Measurements from ENCODE around the gene PER1.

- peak in 2 of 4 experiments; percentile 36 to 61 for TF ChIP-seq CTCF (IDR thresholded peaks at IDR 0.05)
- no peak for TF ChIP-seq POLR2AphosphoS5 (IDR thresholded peaks at IDR 0.05)
- no peak for TF ChIP-seq EP300 (IDR thresholded peaks at IDR 0.05)
- no peak for TF ChIP-seq POLR2A (IDR thresholded peaks at IDR 0.05)
Observed at GRCh38 chr17:8121681-8122421, 30.4 kb downstream of the PER1 start.

Data from gastroesophageal sphincter (tissue), 3 donors.